ENCODE measurements around the gene WDR91. TPM values are rescaled to one million over a fixed set of nuclear protein-coding genes. Genes with fewer than 3 reads are reported as not detected.

WDR91 gene
- total RNA-seq, 1 experiment from 2014 or later, result 8.8 TPM

- ChIA-PET CTCF (no interaction called here), POLR2A (no interaction called here)
- no peak overlapping the region for H3K27ac ChIP-seq (ENCODE audit: low read length)
- no peaks in the 10 kb centered on the region for H3K9me3 ChIP-seq (ENCODE audit: control insufficient read depth, insufficient read depth, low read depth, low read length)
- H3K36me3 ChIP-seq (ENCODE audit: control insufficient read depth, insufficient read depth, low read length), result no peaks in the 10 kb centered on the region
- ATAC-seq, result no peak
- peaks cover under 1% of the 10 kb centered on the region for H3K4me1 ChIP-seq (ENCODE audit: control insufficient read depth, insufficient read depth, low read length)
- in situ Hi-C loops (cut with HindIII; ENCODE audit: low pct_unique_long_range_greater_than_20kb, low sequenced_read_pairs) (no loop called here), intact Hi-C loops (cut with micrococcal nuclease; ENCODE audit: unreplicated experiment) (no loop called here)
- no peaks in the 10 kb centered on the region; the same call in 1 of the 2 replicates for H3K27me3 ChIP-seq (ENCODE audit: control insufficient read depth, insufficient read depth, low read length)
- TF ChIP-seq CTCF (IDR thresholded peaks at IDR 0.05) (no peak), TCF7L2 (IDR thresholded peaks at IDR 0.05; ENCODE audit: low read depth, low read length) (no peak), SIN3A (IDR thresholded peaks at IDR 0.05; ENCODE audit: borderline replicate concordance, insufficient read depth, low read depth, low read length) (no peak), POLR2AphosphoS5 (IDR thresholded peaks at IDR 0.05; ENCODE audit: low read depth, low read length) (no peak)
- TF ChIP-seq, protein P1, sequence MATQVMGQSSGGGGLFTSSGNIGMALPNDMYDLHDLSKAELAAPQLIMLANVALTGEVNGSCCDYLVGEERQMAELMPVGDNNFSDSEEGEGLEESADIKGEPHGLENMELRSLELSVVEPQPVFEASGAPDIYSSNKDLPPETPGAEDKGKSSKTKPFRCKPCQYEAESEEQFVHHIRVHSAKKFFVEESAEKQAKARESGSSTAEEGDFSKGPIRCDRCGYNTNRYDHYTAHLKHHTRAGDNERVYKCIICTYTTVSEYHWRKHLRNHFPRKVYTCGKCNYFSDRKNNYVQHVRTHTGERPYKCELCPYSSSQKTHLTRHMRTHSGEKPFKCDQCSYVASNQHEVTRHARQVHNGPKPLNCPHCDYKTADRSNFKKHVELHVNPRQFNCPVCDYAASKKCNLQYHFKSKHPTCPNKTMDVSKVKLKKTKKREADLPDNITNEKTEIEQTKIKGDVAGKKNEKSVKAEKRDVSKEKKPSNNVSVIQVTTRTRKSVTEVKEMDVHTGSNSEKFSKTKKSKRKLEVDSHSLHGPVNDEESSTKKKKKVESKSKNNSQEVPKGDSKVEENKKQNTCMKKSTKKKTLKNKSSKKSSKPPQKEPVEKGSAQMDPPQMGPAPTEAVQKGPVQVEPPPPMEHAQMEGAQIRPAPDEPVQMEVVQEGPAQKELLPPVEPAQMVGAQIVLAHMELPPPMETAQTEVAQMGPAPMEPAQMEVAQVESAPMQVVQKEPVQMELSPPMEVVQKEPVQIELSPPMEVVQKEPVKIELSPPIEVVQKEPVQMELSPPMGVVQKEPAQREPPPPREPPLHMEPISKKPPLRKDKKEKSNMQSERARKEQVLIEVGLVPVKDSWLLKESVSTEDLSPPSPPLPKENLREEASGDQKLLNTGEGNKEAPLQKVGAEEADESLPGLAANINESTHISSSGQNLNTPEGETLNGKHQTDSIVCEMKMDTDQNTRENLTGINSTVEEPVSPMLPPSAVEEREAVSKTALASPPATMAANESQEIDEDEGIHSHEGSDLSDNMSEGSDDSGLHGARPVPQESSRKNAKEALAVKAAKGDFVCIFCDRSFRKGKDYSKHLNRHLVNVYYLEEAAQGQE (IDR thresholded peaks at IDR 0.05; ENCODE audit: insufficient read depth in 1 of 2, low read depth in 2 of 2, low read length in 1 of 2), result no peak
- BruUV-seq (replicated peaks), result no TSS peak
- DNase-seq (ENCODE audit: low read depth, low spot score), result no peak
- no peak overlapping the region for H3K4me3 ChIP-seq (ENCODE audit: low read depth in 2 of 2, low read length in 2 of 2)
Measured at GRCh38 chr7:135215698-135216097, 4.4 kb upstream of the WDR91 start.

DNA sequence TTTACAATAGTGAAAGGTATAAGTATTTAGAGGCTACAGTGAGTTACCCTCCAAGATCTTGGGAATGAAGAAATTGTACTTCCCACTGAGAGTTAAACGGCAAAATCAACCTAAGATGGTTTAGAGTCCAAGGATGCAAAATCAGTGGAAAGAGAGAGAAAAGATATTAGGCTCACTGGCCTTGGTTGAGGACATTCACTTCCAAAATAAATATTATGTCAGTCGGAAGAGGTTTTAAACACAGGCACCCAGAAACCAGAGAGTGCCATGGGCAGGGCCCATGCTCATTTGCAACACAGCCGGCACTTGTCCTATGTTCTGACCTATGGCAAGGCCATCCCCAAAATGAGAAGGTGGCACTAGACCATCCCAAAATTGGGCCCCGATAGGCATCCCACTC, 3.9 kb upstream of the WDR91 start:
- ChIA-PET POLR2A (no interaction called here), CTCF (no interaction called here)
- BruUV-seq (replicated peaks), result no TSS peak
- Histone ChIP-seq H3K27ac (ENCODE audit: low read length) (no peak overlapping the region), H3K36me3 (ENCODE audit: control insufficient read depth, insufficient read depth, low read length) (no peaks in the 10 kb centered on the region), H3K4me1 (ENCODE audit: control insufficient read depth, insufficient read depth, low read length) (peaks cover 4% of the 10 kb centered on the region), H3K9me3 (ENCODE audit: control insufficient read depth, insufficient read depth, low read depth, low read length) (no peaks in the 10 kb centered on the region), H3K4me3 (ENCODE audit: low read depth in 2 of 2, low read length in 2 of 2) (no peak overlapping the region), H3K27me3 (ENCODE audit: control insufficient read depth, insufficient read depth, low read length) (no peaks in the 10 kb centered on the region; the same call in 1 of the 2 replicates)
- ATAC-seq, result no peak
- no peak for TF ChIP-seq POLR2AphosphoS5 (IDR thresholded peaks at IDR 0.05; ENCODE audit: low read depth, low read length)
- TF ChIP-seq, protein P1 (IDR thresholded peaks at IDR 0.05; ENCODE audit: insufficient read depth in 1 of 2, low read depth in 2 of 2, low read length in 1 of 2), result no peak
- TF ChIP-seq TCF7L2 (IDR thresholded peaks at IDR 0.05; ENCODE audit: low read depth, low read length), result no peak
- TF ChIP-seq SIN3A (IDR thresholded peaks at IDR 0.05; ENCODE audit: borderline replicate concordance, insufficient read depth, low read depth, low read length), result no peak
- TF ChIP-seq CTCF (IDR thresholded peaks at IDR 0.05), result no peak
- in situ Hi-C loops (cut with HindIII; ENCODE audit: low pct_unique_long_range_greater_than_20kb, low sequenced_read_pairs), result no loop called here
- DNase-seq (ENCODE audit: low read depth, low spot score), result no peak
- intact Hi-C loops (cut with micrococcal nuclease; ENCODE audit: unreplicated experiment), result no loop called here
